Measurements from ENCODE around the gene TGFBR3L.

DNA sequence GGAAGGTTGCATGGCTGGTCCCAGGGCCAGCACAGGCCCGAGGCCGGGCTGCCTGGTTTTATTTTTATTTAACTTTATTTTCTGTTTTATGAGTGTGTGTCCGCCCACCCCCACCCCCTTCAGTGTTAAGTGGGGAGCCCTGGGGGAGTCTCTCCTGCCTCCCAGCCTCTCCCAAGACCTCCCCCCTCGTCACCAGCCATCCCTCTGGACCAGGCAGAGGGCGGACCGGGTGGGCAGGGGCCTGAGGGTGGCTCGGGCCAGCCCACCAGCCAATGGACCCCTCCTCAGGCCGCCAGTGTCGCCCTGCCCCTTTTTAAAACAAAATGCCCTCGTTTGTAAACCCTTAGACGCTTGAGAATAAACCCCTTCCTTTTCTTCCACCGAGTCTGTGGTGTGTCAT is 531 bp upstream of the TGFBR3L start:
- TF ChIP-seq, protein P1, sequence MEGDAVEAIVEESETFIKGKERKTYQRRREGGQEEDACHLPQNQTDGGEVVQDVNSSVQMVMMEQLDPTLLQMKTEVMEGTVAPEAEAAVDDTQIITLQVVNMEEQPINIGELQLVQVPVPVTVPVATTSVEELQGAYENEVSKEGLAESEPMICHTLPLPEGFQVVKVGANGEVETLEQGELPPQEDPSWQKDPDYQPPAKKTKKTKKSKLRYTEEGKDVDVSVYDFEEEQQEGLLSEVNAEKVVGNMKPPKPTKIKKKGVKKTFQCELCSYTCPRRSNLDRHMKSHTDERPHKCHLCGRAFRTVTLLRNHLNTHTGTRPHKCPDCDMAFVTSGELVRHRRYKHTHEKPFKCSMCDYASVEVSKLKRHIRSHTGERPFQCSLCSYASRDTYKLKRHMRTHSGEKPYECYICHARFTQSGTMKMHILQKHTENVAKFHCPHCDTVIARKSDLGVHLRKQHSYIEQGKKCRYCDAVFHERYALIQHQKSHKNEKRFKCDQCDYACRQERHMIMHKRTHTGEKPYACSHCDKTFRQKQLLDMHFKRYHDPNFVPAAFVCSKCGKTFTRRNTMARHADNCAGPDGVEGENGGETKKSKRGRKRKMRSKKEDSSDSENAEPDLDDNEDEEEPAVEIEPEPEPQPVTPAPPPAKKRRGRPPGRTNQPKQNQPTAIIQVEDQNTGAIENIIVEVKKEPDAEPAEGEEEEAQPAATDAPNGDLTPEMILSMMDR (IDR thresholded peaks at IDR 0.05): no peak
- no peak for TF ChIP-seq POLR2AphosphoS5 (IDR thresholded peaks at IDR 0.05)

Data from esophagus muscularis mucosa (tissue), 3 donors.